Gastrocnemius medialis (tissue), 4 donors: ENCODE results near the gene OR2A2.

Experiments
- POLR2A ChIP-seq, 2 donors: fragments of 450-650 bp; IDR thresholded peaks; one replicate each; pipeline ENCODE4 v1.6.1; 2017; ENCODE audit warnings: antibody characterized with exemption in 2 of 2, mild to moderate bottlenecking in 2 of 2, moderate library complexity in 2 of 2
- TF ChIP-seq, protein P1 (sequence below), 5 experiments: fragments of 450-650 bp in 3 of 5; fragments of 200-600 bp in 2 of 5; sonication (generic) in 2 of 5; IDR thresholded peaks in 4 of 5; conservative IDR thresholded peaks in 1 of 5; 1 replicate in 4 of 5; 2 replicates in 1 of 5; pipeline ENCODE4 v1.5.1; 2016 to 2019; ENCODE audit warnings: antibody characterized with exemption in 5 of 5, mild to moderate bottlenecking in 3 of 5, moderate library complexity in 3 of 5

GRCh38 chr7:144144426-144144825 is 35.0 kb downstream of the OR2A2 start:
- TF ChIP-seq, protein P1, sequence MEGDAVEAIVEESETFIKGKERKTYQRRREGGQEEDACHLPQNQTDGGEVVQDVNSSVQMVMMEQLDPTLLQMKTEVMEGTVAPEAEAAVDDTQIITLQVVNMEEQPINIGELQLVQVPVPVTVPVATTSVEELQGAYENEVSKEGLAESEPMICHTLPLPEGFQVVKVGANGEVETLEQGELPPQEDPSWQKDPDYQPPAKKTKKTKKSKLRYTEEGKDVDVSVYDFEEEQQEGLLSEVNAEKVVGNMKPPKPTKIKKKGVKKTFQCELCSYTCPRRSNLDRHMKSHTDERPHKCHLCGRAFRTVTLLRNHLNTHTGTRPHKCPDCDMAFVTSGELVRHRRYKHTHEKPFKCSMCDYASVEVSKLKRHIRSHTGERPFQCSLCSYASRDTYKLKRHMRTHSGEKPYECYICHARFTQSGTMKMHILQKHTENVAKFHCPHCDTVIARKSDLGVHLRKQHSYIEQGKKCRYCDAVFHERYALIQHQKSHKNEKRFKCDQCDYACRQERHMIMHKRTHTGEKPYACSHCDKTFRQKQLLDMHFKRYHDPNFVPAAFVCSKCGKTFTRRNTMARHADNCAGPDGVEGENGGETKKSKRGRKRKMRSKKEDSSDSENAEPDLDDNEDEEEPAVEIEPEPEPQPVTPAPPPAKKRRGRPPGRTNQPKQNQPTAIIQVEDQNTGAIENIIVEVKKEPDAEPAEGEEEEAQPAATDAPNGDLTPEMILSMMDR (IDR thresholded peaks at IDR 0.05 in 4 of 5, conservative IDR thresholded peaks at IDR 0.05 in 1 of 5), result no peak
- no peak for TF ChIP-seq POLR2A (IDR thresholded peaks at IDR 0.05)
